HEK293 (cell line): ENCODE measurements around the gene NCOA3.

Experiments
- CTCF ChIP-seq: fragments of 450-650 bp; formaldehyde crosslinking; IDR thresholded peaks from 2 replicates; pipeline ENCODE4 v1.5.1; 2016; ENCODE audit warnings: missing biosample characterization, missing genetic modification characterization
- FEZF1 ChIP-seq: fragments of 450-650 bp; formaldehyde crosslinking; IDR thresholded peaks from 2 replicates; pipeline ENCODE4 v1.5.1; 2016; ENCODE audit warnings: missing biosample characterization, missing genetic modification characterization
- KLF9 ChIP-seq: fragments of 450-650 bp; formaldehyde crosslinking; IDR thresholded peaks from 2 replicates; pipeline ENCODE4 v1.5.1; 2016; ENCODE audit warnings: missing biosample characterization, missing genetic modification characterization, low read depth
- PBX3 ChIP-seq: sonication (generic); formaldehyde crosslinking; IDR thresholded peaks from 2 replicates; pipeline ENCODE4 v1.8.1; 2022; ENCODE audit warnings: mild to moderate bottlenecking, moderate library complexity, missing genetic modification reagents
- PRDM2 ChIP-seq: fragments of 450-650 bp; formaldehyde crosslinking; IDR thresholded peaks from 2 replicates; pipeline ENCODE4 v1.5.1; 2016; ENCODE audit warnings: missing biosample characterization, missing genetic modification characterization, borderline replicate concordance
- SCRT1 ChIP-seq: fragments of 450-650 bp; formaldehyde crosslinking; IDR thresholded peaks from 2 replicates; pipeline ENCODE4 v1.5.1; 2016; ENCODE audit warnings: missing biosample characterization, missing genetic modification characterization, borderline replicate concordance
- TCF7L2 ChIP-seq: IDR thresholded peaks from 2 replicates; pipeline ENCODE4 v1.6.1; 2011; ENCODE audit warnings: low read depth, mild to moderate bottlenecking, inconsistent platforms, low read length, moderate library complexity, borderline replicate concordance
- ZBTB21 ChIP-seq: fragments of 450-650 bp; formaldehyde crosslinking; IDR thresholded peaks from 2 replicates; pipeline ENCODE4 v1.5.1; 2017; ENCODE audit warnings: missing biosample characterization, missing genetic modification characterization
- ZEB2 ChIP-seq: fragments of 450-650 bp; formaldehyde crosslinking; IDR thresholded peaks from 2 replicates; pipeline ENCODE4 v1.5.1; 2016; ENCODE audit warnings: missing biosample characterization, missing genetic modification characterization
- ZFP3 ChIP-seq: fragments of 450-650 bp; formaldehyde crosslinking; IDR thresholded peaks from 2 replicates; pipeline ENCODE4 v1.5.1; 2016; ENCODE audit warnings: low read depth, missing biosample characterization, missing genetic modification characterization
- ZNF174 ChIP-seq: fragments of 450-650 bp; formaldehyde crosslinking; IDR thresholded peaks from 2 replicates; pipeline ENCODE4 v1.5.0; 2017; ENCODE audit warnings: missing biosample characterization, mild to moderate bottlenecking, missing genetic modification characterization
- ZNF621 ChIP-seq: fragments of 450-650 bp; formaldehyde crosslinking; IDR thresholded peaks from 2 replicates; pipeline ENCODE4 v1.5.1; 2017; ENCODE audit warnings: missing biosample characterization, missing genetic modification characterization
- ZNF777 ChIP-seq: fragments of 450-650 bp; formaldehyde crosslinking; IDR thresholded peaks from 2 replicates; pipeline ENCODE4 v1.5.1; 2017; ENCODE audit warnings: missing biosample characterization, missing genetic modification characterization, borderline replicate concordance
- ZSCAN16 ChIP-seq: fragments of 450-650 bp; formaldehyde crosslinking; IDR thresholded peaks from 2 replicates; pipeline ENCODE4 v1.5.1; 2016; ENCODE audit warnings: missing biosample characterization, missing genetic modification characterization

DNA sequence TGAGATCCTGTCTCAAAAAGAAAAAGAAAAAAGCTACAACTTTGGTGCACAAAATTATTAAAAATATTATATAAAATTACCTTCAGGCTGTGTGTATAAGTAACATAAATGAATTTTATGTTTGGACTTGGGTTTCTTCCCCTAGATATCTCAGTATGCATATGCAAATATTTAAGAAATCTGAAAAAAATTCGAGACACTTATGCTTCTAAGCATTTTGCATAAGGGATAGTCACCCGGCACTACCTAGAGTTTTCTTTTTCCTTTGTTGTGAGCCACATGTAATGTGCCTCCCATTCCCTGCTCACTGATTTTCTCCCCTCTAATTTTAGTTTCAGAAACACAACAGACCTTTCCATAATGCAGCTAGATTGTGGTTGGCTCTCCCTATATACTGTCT, 79.4 kb downstream of the NCOA3 start:
- TF ChIP-seq CTCF (no peak), ZSCAN16 (tag by site-specific recombination) (no peak), TCF7L2 (no peak), SCRT1 (tag by site-specific recombination) (no peak), ZBTB21 (tag by site-specific recombination) (no peak), ZNF174 (tag by site-specific recombination) (no peak), PRDM2 (tag by site-specific recombination) (no peak), ZFP3 (no peak), ZNF621 (no peak), ZNF777 (tag by site-specific recombination) (no peak), PBX3 (no peak), FEZF1 (tag by site-specific recombination) (no peak), KLF9 (tag by site-specific recombination) (no peak), ZEB2 (tag by site-specific recombination) (no peak)
